Neutrophil (primary cell): Measurements from ENCODE around the gene LRMDA.

Experiments
- H3K27ac ChIP-seq: fragments of 200-600 bp; sonication (generic); 2 replicates; pipeline ENCODE4 v1.5.1; 2016; ENCODE audit warnings: mild to moderate bottlenecking, moderate library complexity
- H3K27me3 ChIP-seq: fragments of 200-600 bp; sonication (generic); 2 replicates; pipeline ENCODE4 v1.6.0; 2016; ENCODE audit warnings: mild to moderate bottlenecking
- H3K36me3 ChIP-seq: fragments of 200-600 bp; sonication (generic); 2 replicates; pipeline ENCODE4 v1.5.1; 2017
- H3K4me1 ChIP-seq, 2 experiments: fragments of 200-600 bp in 1 of 2; sonication (generic) in 1 of 2; 1 replicate in 1 of 2; 2 replicates in 1 of 2; pipeline versions ENCODE4 v1.5.1 to v1.6.1; 2013 to 2016; ENCODE audit warnings: low read depth in 1 of 2, low read length in 1 of 2, mild to moderate bottlenecking in 1 of 2, moderate library complexity in 1 of 2; ENCODE audit not compliant: control insufficient read depth in 1 of 2, insufficient read depth in 1 of 2
- H3K4me3 ChIP-seq, 2 experiments: fragments of 200-600 bp in 1 of 2; sonication (generic) in 1 of 2; 1 replicate in 1 of 2; 2 replicates in 1 of 2; pipeline ENCODE4 v1.5.1; 2013 to 2016; ENCODE audit warnings: low read depth in 1 of 2, low read length in 1 of 2, mild to moderate bottlenecking in 1 of 2, moderate library complexity in 1 of 2
- H3K9me3 ChIP-seq: fragments of 200-600 bp; sonication (generic); 2 replicates; pipeline ENCODE4 v1.5.1; 2016
- TF ChIP-seq, protein P1 (sequence below): fragments of 200-600 bp; sonication (generic); IDR thresholded peaks from 2 replicates; pipeline ENCODE4 v1.5.1; 2016; ENCODE audit warnings: antibody characterized with exemption

Gene LRMDA

GRCh38 chr10:75717126-75717916, 285.9 kb downstream of the LRMDA start:
- no peaks in the 10 kb centered on the region for H3K27me3 ChIP-seq
- no peak overlapping the region for H3K4me3 ChIP-seq
- H3K27ac ChIP-seq: no peak overlapping the region
- peaks cover 0 to 5% of the 10 kb centered on the region in 2 experiments for H3K4me1 ChIP-seq
- TF ChIP-seq, protein P1, sequence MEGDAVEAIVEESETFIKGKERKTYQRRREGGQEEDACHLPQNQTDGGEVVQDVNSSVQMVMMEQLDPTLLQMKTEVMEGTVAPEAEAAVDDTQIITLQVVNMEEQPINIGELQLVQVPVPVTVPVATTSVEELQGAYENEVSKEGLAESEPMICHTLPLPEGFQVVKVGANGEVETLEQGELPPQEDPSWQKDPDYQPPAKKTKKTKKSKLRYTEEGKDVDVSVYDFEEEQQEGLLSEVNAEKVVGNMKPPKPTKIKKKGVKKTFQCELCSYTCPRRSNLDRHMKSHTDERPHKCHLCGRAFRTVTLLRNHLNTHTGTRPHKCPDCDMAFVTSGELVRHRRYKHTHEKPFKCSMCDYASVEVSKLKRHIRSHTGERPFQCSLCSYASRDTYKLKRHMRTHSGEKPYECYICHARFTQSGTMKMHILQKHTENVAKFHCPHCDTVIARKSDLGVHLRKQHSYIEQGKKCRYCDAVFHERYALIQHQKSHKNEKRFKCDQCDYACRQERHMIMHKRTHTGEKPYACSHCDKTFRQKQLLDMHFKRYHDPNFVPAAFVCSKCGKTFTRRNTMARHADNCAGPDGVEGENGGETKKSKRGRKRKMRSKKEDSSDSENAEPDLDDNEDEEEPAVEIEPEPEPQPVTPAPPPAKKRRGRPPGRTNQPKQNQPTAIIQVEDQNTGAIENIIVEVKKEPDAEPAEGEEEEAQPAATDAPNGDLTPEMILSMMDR: no peak
- H3K9me3 ChIP-seq: no peaks in the 10 kb centered on the region
- H3K36me3 ChIP-seq: no peaks in the 10 kb centered on the region

- Histone ChIP-seq H3K27ac (no peak overlapping the region), H3K27me3 (no peaks in the 10 kb centered on the region)
Observed at GRCh38 chr10:75718991-75719390, 287.6 kb downstream of the LRMDA start.

GRCh38 chr10:75720157-75720556, 288.7 kb downstream of the LRMDA start:
- Histone ChIP-seq H3K36me3 (no peaks in the 10 kb centered on the region), H3K27ac (no peak overlapping the region), H3K4me1 (peaks cover 0 to 5% of the 10 kb centered on the region in 2 experiments), H3K4me3 (no peak overlapping the region), H3K27me3 (no peaks in the 10 kb centered on the region), H3K9me3 (no peaks in the 10 kb centered on the region)
- TF ChIP-seq, protein P1: no peak

More at GRCh38 chr10:75718991-75719390, 287.6 kb downstream of the LRMDA start:
- Histone ChIP-seq H3K9me3 (no peaks in the 10 kb centered on the region), H3K4me3 (no peak overlapping the region), H3K36me3 (no peaks in the 10 kb centered on the region), H3K4me1 (peaks cover 0 to 5% of the 10 kb centered on the region in 2 experiments)
- TF ChIP-seq, protein P1: no peak

- TF ChIP-seq, protein P1: no peak
- Histone ChIP-seq H3K4me1 (peaks cover 0 to 5% of the 10 kb centered on the region in 2 experiments), H3K9me3 (no peaks in the 10 kb centered on the region), H3K27ac (no peak overlapping the region), H3K4me3 (no peak overlapping the region), H3K27me3 (no peaks in the 10 kb centered on the region), H3K36me3 (no peaks in the 10 kb centered on the region)
Observed at GRCh38 chr10:75722020-75722419, 290.6 kb downstream of the LRMDA start.

GRCh38 chr10:75722609-75723008, 291.2 kb downstream of the LRMDA start:
- H3K4me3 ChIP-seq: no peak overlapping the region
- TF ChIP-seq, protein P1: no peak
- no peaks in the 10 kb centered on the region for H3K27me3 ChIP-seq
- no peak overlapping the region for H3K27ac ChIP-seq
- no peaks in the 10 kb centered on the region for H3K36me3 ChIP-seq
- H3K4me1 ChIP-seq: peaks cover 0 to 5% of the 10 kb centered on the region in 2 experiments
- no peaks in the 10 kb centered on the region for H3K9me3 ChIP-seq
